Neural cell (in vitro differentiated cells): ENCODE results near the gene NR2C2AP.

Experiments
- EP300 ChIP-seq: fragments of 450-650 bp; conservative IDR thresholded peaks from 2 replicates; pipeline ENCODE4 v1.6.1; 2014; ENCODE audit warnings: antibody characterized with exemption, mild to moderate bottlenecking, moderate library complexity; ENCODE audit not compliant: poor library complexity, severe bottlenecking
- EZH2 ChIP-seq: fragments of 200-600, 300-800 bp; shearing (Covaris generic), sonication (generic); IDR thresholded peaks from 2 replicates; pipeline ENCODE4 v1.6.1; 2014; ENCODE audit warnings: antibody characterized with exemption, low read length, borderline replicate concordance, mild to moderate bottlenecking; ENCODE audit not compliant: insufficient read depth, poor library complexity, severe bottlenecking
- POLR2AphosphoS5 ChIP-seq: IDR thresholded peaks from 2 replicates; pipeline ENCODE4 v1.6.1; 2012
- RAD21 ChIP-seq: fragments of 450-650 bp; conservative IDR thresholded peaks from 2 replicates; pipeline ENCODE4 v1.6.1; 2014; ENCODE audit warnings: antibody characterized with exemption, mild to moderate bottlenecking, moderate library complexity
- SMC3 ChIP-seq: fragments of 450-650 bp; conservative IDR thresholded peaks from 2 replicates; pipeline ENCODE4 v1.6.1; 2014; ENCODE audit warnings: antibody characterized with exemption, mild to moderate bottlenecking, moderate library complexity; ENCODE audit not compliant: poor library complexity
- TAF1 ChIP-seq: IDR thresholded peaks from 2 replicates; pipeline ENCODE4 v1.6.1; 2012; ENCODE audit warnings: low read depth
- TF ChIP-seq, protein P1 (sequence below): fragments of 450-650 bp; IDR thresholded peaks from 2 replicates; pipeline ENCODE4 v1.5.1; 2014; ENCODE audit warnings: antibody characterized with exemption, mild to moderate bottlenecking, moderate library complexity; ENCODE audit not compliant: poor library complexity, severe bottlenecking

DNA sequence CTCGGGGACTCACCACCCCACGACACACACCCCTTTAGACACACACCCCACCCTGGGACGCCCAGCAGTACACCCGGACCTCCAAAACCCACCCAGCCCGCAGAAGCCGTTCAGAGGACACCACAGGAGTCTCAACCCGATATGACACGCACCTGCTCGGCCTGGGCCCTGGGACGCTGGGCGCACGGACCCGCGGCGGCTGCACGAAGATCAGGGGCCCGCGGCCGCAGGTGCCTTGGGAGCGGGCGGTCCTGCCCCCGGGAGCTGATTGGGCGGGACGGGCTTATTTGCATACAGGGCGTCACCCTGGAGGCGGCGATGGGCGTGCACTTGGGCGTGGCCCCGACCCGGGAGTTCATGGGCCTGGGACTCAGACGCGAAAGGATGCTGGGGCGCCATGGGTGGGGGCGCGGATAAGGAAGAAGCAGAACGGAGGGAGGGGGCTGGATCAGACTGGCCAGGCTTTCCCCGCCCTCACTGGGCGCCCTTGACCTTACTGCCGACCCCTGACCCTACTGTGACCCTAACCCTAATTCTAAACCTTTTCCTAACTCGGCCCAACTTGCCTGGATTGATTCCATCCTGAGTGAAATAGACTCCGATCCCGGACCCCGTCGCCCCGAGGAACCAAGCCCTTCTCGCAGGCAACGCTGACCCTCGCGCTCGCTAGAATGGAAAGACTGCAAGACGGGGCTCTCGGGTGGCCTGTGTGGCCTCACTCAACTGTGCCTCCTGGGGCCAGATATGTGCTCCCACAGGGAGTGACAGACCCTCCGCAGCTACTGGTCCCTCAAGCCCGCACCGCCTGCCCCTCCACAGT is 33.0 kb downstream of the NR2C2AP start, which contains the start of gene MEF2B:
- no peak for TF ChIP-seq RAD21
- TF ChIP-seq, protein P1, sequence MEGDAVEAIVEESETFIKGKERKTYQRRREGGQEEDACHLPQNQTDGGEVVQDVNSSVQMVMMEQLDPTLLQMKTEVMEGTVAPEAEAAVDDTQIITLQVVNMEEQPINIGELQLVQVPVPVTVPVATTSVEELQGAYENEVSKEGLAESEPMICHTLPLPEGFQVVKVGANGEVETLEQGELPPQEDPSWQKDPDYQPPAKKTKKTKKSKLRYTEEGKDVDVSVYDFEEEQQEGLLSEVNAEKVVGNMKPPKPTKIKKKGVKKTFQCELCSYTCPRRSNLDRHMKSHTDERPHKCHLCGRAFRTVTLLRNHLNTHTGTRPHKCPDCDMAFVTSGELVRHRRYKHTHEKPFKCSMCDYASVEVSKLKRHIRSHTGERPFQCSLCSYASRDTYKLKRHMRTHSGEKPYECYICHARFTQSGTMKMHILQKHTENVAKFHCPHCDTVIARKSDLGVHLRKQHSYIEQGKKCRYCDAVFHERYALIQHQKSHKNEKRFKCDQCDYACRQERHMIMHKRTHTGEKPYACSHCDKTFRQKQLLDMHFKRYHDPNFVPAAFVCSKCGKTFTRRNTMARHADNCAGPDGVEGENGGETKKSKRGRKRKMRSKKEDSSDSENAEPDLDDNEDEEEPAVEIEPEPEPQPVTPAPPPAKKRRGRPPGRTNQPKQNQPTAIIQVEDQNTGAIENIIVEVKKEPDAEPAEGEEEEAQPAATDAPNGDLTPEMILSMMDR = no peak
- no peak for TF ChIP-seq SMC3
- no peak for TF ChIP-seq EZH2
- no peak for TF ChIP-seq POLR2AphosphoS5
- no peak for TF ChIP-seq TAF1
- no peak for TF ChIP-seq EP300
